ENCODE measurements around the gene SEC24B.

The SEC24B gene

GRCh38 chr4:109398928-109399327, 34.7 kb upstream of the SEC24B start:
- no peak for TF ChIP-seq CTCF (IDR thresholded peaks at IDR 0.05; ENCODE audit: extremely low read depth, insufficient read depth, missing control alignments)
- no peak for DNase-seq (ENCODE audit: low spot score)
- in situ Hi-C loops (cut with MboI; ENCODE audit: low pct_unique_long_range_greater_than_20kb, low sequenced_read_pairs, unreplicated experiment): no loop called here

- in situ Hi-C loops (cut with MboI; ENCODE audit: low pct_unique_long_range_greater_than_20kb, low sequenced_read_pairs, unreplicated experiment): loop anchor here (25.0 kb wide), 1 partner anchor 569 kb away; no protein-coding TSS in a partner anchor
- TF ChIP-seq CTCF (IDR thresholded peaks at IDR 0.05; ENCODE audit: extremely low read depth, insufficient read depth, missing control alignments): peak; percentile 80
- DNase-seq (ENCODE audit: low spot score): peak; percentile 56
Measured at GRCh38 chr4:109406337-109406931, 27.2 kb upstream of the SEC24B start.

GRCh38 chr4:109407027-109407737, 26.4 kb upstream of the SEC24B start:
- TF ChIP-seq CTCF (IDR thresholded peaks at IDR 0.05; ENCODE audit: extremely low read depth, insufficient read depth, missing control alignments): no peak
- in situ Hi-C loops (cut with MboI; ENCODE audit: low pct_unique_long_range_greater_than_20kb, low sequenced_read_pairs, unreplicated experiment): loop anchor here (25.0 kb wide), 1 partner anchor 570 kb away; no protein-coding TSS in a partner anchor
- no peak for DNase-seq (ENCODE audit: low spot score)

GRCh38 chr4:109408711-109409110, 24.9 kb upstream of the SEC24B start:
- no peak for TF ChIP-seq CTCF (IDR thresholded peaks at IDR 0.05; ENCODE audit: extremely low read depth, insufficient read depth, missing control alignments)
- no peak for DNase-seq (ENCODE audit: low spot score)
- in situ Hi-C loops (cut with MboI; ENCODE audit: low pct_unique_long_range_greater_than_20kb, low sequenced_read_pairs, unreplicated experiment): loop anchor here (25.0 kb wide), 1 partner anchor 571 kb away; no protein-coding TSS in a partner anchor

GRCh38 chr4:109410226-109410625, 23.4 kb upstream of the SEC24B start:
- in situ Hi-C loops (cut with MboI; ENCODE audit: low pct_unique_long_range_greater_than_20kb, low sequenced_read_pairs, unreplicated experiment): loop anchor here (25.0 kb wide), 1 partner anchor 573 kb away; no protein-coding TSS in a partner anchor
- DNase-seq (ENCODE audit: low spot score): no peak
- TF ChIP-seq CTCF (IDR thresholded peaks at IDR 0.05; ENCODE audit: extremely low read depth, insufficient read depth, missing control alignments): no peak

- no peak for TF ChIP-seq CTCF (IDR thresholded peaks at IDR 0.05; ENCODE audit: extremely low read depth, insufficient read depth, missing control alignments)
- DNase-seq (ENCODE audit: low spot score): no peak
- in situ Hi-C loops (cut with MboI; ENCODE audit: low pct_unique_long_range_greater_than_20kb, low sequenced_read_pairs, unreplicated experiment): loop anchor here (25.0 kb wide), 1 partner anchor 573 kb away; no protein-coding TSS in a partner anchor
Measured at GRCh38 chr4:109410776-109411175, 22.8 kb upstream of the SEC24B start.

All from GM13977 (cell line).